ENCODE results near the gene PGLYRP1.

- TF ChIP-seq CTCF (IDR thresholded peaks at IDR 0.05; ENCODE audit: low read depth, low read length, missing input control) (no peak), GABPA (IDR thresholded peaks at IDR 0.05 in 1 of 2, conservative IDR thresholded peaks at IDR 0.05 in 1 of 2) (no peak), MAX (IDR thresholded peaks at IDR 0.05) (no peak), ZBTB33 (IDR thresholded peaks at IDR 0.05) (no peak), SP1 (IDR thresholded peaks at IDR 0.05) (no peak), EGR1 (IDR thresholded peaks at IDR 0.05; ENCODE audit: low read depth in 2 of 2) (no peak), JUND (IDR thresholded peaks at IDR 0.05) (no peak), FOXA1 (IDR thresholded peaks at IDR 0.05) (no peak), TAF1 (conservative IDR thresholded peaks at IDR 0.05) (no peak), REST (IDR thresholded peaks at IDR 0.05) (no peak)
Measured at GRCh38 chr19:46066471-46066870, 43.6 kb upstream of the PGLYRP1 start.

Data from liver (tissue), 3 donors.